Measurements from ENCODE around the gene CHDH. TPM values are rescaled to one million over a fixed set of nuclear protein-coding genes. Genes with fewer than 3 reads are reported as not detected.

CHDH gene
- total and polyA plus RNA-seq, 2 donors (not counting 1 experiment from before 2014, with no cell fraction given), result 0.03 to 0.37 TPM

GRCh38 chr3:53787016-53787415 lies 59.2 kb downstream of the CHDH start:
- Histone ChIP-seq H3K27ac (ENCODE audit: low read length in 2 of 2) (no peak overlapping the region), H3K4me2 (replicated peaks; ENCODE audit: low read depth, low read length, poor library complexity, severe bottlenecking) (no peak overlapping the region), H3K79me2 (ENCODE audit: control insufficient read depth, insufficient read depth, low read length) (no peaks in the 10 kb centered on the region), H4K20me1 (ENCODE audit: control insufficient read depth, insufficient read depth, low read length, poor library complexity, severe bottlenecking) (no peaks in the 10 kb centered on the region), H3K4me1 (ENCODE audit: control insufficient read depth in 2 of 2, insufficient read depth in 2 of 2, low read length in 2 of 2) (no peaks in the 10 kb centered on the region), H3K9me3 (ENCODE audit: control extremely low read depth in 1 of 3, control insufficient read depth in 2 of 3, insufficient read depth in 1 of 3, low read length in 2 of 3) (no peaks in the 10 kb centered on the region), H3K27me3 (replicated peaks in 1 of 4; ENCODE audit: control extremely low read depth in 1 of 4, control insufficient read depth in 3 of 4, insufficient read depth in 4 of 4, low read length in 3 of 4) (no peaks in the 10 kb centered on the region), H3K9ac (ENCODE audit: low read length) (no peak overlapping the region), H3K36me3 (replicated peaks in 1 of 2; ENCODE audit: control extremely low read depth in 1 of 2, control insufficient read depth in 1 of 2, extremely low read depth in 1 of 2, insufficient read depth in 2 of 2, low read length in 1 of 2) (no peaks in the 10 kb centered on the region), H3K4me3 (ENCODE audit: control extremely low read depth in 1 of 5, extremely low read depth in 1 of 5, insufficient read depth in 1 of 5, low read depth in 2 of 5, low read length in 4 of 5) (no peak overlapping the region), H2AFZ (ENCODE audit: insufficient read depth, low read depth, low read length, poor library complexity, severe bottlenecking) (no peak overlapping the region)
- ATAC-seq (ENCODE audit: low read depth) (no peak), DNase-seq (no peak)
- Mint-ChIP-seq H3K27ac (no peak overlapping the region), H3K4me1 (no peaks in the 10 kb centered on the region), H3K27me3 (peaks cover 10% of the 10 kb centered on the region), H3K9me3 (ENCODE audit: insufficient read depth) (no peaks in the 10 kb centered on the region), H3K4me3 (no peak overlapping the region)
- CTCF ChIA-PET, result no interaction called here
- 74% methylated on average over 7 of the region's 9 CpGs for WGBS (ENCODE audit: insufficient coverage)
- TF ChIP-seq CTCF (IDR thresholded peaks at IDR 0.05) (no peak), EZH2 (IDR thresholded peaks at IDR 0.05; ENCODE audit: borderline replicate concordance, insufficient read depth, low read depth, low read length, poor library complexity, severe bottlenecking) (no peak)
- POLR2A ChIA-PET, result no interaction called here
- intact Hi-C loops (cut with micrococcal nuclease), result no loop called here

- TF ChIP-seq CTCF (IDR thresholded peaks at IDR 0.05) (no peak), EZH2 (IDR thresholded peaks at IDR 0.05; ENCODE audit: borderline replicate concordance, insufficient read depth, low read depth, low read length, poor library complexity, severe bottlenecking) (no peak)
- ChIA-PET CTCF (no interaction called here), POLR2A (no interaction called here)
- Mint-ChIP-seq H3K27ac (no peak overlapping the region), H3K4me1 (no peaks in the 10 kb centered on the region), H3K9me3 (ENCODE audit: insufficient read depth) (no peaks in the 10 kb centered on the region), H3K4me3 (no peak overlapping the region), H3K27me3 (no peaks in the 10 kb centered on the region)
- Histone ChIP-seq H3K9me3 (ENCODE audit: control extremely low read depth in 1 of 3, control insufficient read depth in 2 of 3, insufficient read depth in 1 of 3, low read length in 2 of 3) (no peaks in the 10 kb centered on the region), H3K27ac (ENCODE audit: low read length in 2 of 2) (no peak overlapping the region), H3K36me3 (replicated peaks in 1 of 2; ENCODE audit: control extremely low read depth in 1 of 2, control insufficient read depth in 1 of 2, extremely low read depth in 1 of 2, insufficient read depth in 2 of 2, low read length in 1 of 2) (no peaks in the 10 kb centered on the region), H3K4me2 (replicated peaks; ENCODE audit: low read depth, low read length, poor library complexity, severe bottlenecking) (no peak overlapping the region), H3K4me1 (ENCODE audit: control insufficient read depth in 2 of 2, insufficient read depth in 2 of 2, low read length in 2 of 2) (no peaks in the 10 kb centered on the region), H4K20me1 (ENCODE audit: control insufficient read depth, insufficient read depth, low read length, poor library complexity, severe bottlenecking) (no peaks in the 10 kb centered on the region), H3K27me3 (replicated peaks in 1 of 4; ENCODE audit: control extremely low read depth in 1 of 4, control insufficient read depth in 3 of 4, insufficient read depth in 4 of 4, low read length in 3 of 4) (no peaks in the 10 kb centered on the region), H3K9ac (ENCODE audit: low read length) (no peak overlapping the region), H2AFZ (ENCODE audit: insufficient read depth, low read depth, low read length, poor library complexity, severe bottlenecking) (no peak overlapping the region), H3K79me2 (ENCODE audit: control insufficient read depth, insufficient read depth, low read length) (no peaks in the 10 kb centered on the region), H3K4me3 (ENCODE audit: control extremely low read depth in 1 of 5, extremely low read depth in 1 of 5, insufficient read depth in 1 of 5, low read depth in 2 of 5, low read length in 4 of 5) (no peak overlapping the region)
- ATAC-seq (ENCODE audit: low read depth), result no peak
- 90% methylated on average over 1 of the region's 2 CpGs for WGBS (ENCODE audit: insufficient coverage)
- intact Hi-C loops (cut with micrococcal nuclease), result no loop called here
- DNase-seq, result no peak
Observed at GRCh38 chr3:53780806-53781205, 65.4 kb downstream of the CHDH start.

Measured in B cell (primary cell).